Measurements from ENCODE around the gene CCDC47. TPM values are rescaled to one million over a fixed set of nuclear protein-coding genes. Genes with fewer than 3 reads are reported as not detected.

Gene CCDC47
- total RNA-seq, result 100 to 1,000 TPM in 1 of 2 donors, 10 to 100 TPM in 1; 72.6 to 102 TPM

GRCh38 chr17:63773272-63774140 is at the start of gene CCDC47:
CCDC47 (minus strand) TSS chr17:63773597; CDS start chr17:63766175, 7,422 bp downstream.
- H3K4me3 Mint-ChIP-seq, result peak within 1 kb of the TSS; percentile 92
- H3K36me3 Mint-ChIP-seq, result peaks cover 13% of the 10 kb centered on the region
- H3K27ac Mint-ChIP-seq, result peak within 1 kb of the TSS; percentile 98 to 99
- no peaks in the 10 kb centered on the region for H3K27me3 Mint-ChIP-seq
- no peaks in the 10 kb centered on the region for H3K9me3 Mint-ChIP-seq
- DNase-seq (ENCODE audit: low spot score), result peak; percentile 98
- H3K4me1 Mint-ChIP-seq (ENCODE audit: low read depth in 2 of 2), result peaks cover 36 to 38% of the 10 kb centered on the region in 2 donors
- ATAC-seq, result peak; percentile 92 to 93

GRCh38 chr17:63822537-63822936 is 49.1 kb upstream of the CCDC47 start:
- Mint-ChIP-seq H3K36me3 (peaks cover 47% of the 10 kb centered on the region), H3K27me3 (no peaks in the 10 kb centered on the region), H3K9me3 (no peaks in the 10 kb centered on the region), H3K4me1 (ENCODE audit: low read depth in 2 of 2) (peaks cover 40 to 43% of the 10 kb centered on the region in 2 donors), H3K27ac (peak overlapping the region; percentile 70 to 92), H3K4me3 (no peak overlapping the region)
- no peak for ATAC-seq
- DNase-seq (ENCODE audit: low spot score), result no peak

GRCh38 chr17:63821804-63822203 is 48.4 kb upstream of the CCDC47 start:
- no peaks in the 10 kb centered on the region for H3K27me3 Mint-ChIP-seq
- DNase-seq (ENCODE audit: low spot score) (no peak), ATAC-seq (no peak)
- H3K9me3 Mint-ChIP-seq, result no peaks in the 10 kb centered on the region
- H3K4me3 Mint-ChIP-seq, result peak overlapping the region; percentile 40
- H3K36me3 Mint-ChIP-seq, result peaks cover 49% of the 10 kb centered on the region
- peak overlapping the region; percentile 70 to 92 for H3K27ac Mint-ChIP-seq
- peaks cover 40 to 43% of the 10 kb centered on the region in 2 donors for H3K4me1 Mint-ChIP-seq (ENCODE audit: low read depth in 2 of 2)

GRCh38 chr17:63820963-63821561 is 47.7 kb upstream of the CCDC47 start:
- H3K4me1 Mint-ChIP-seq (ENCODE audit: low read depth in 2 of 2), result peaks cover 36 to 38% of the 10 kb centered on the region in 2 donors
- peaks cover 49% of the 10 kb centered on the region for H3K36me3 Mint-ChIP-seq
- peak overlapping the region; percentile 70 to 92 for H3K27ac Mint-ChIP-seq
- H3K4me3 Mint-ChIP-seq, result no peak overlapping the region
- ATAC-seq (no peak), DNase-seq (ENCODE audit: low spot score) (no peak)
- H3K27me3 Mint-ChIP-seq, result no peaks in the 10 kb centered on the region
- H3K9me3 Mint-ChIP-seq, result no peaks in the 10 kb centered on the region

GRCh38 chr17:63819585-63820537 is 46.5 kb upstream of the CCDC47 start:
- H3K27me3 Mint-ChIP-seq, result no peaks in the 10 kb centered on the region
- no peak overlapping the region for H3K4me3 Mint-ChIP-seq
- peak overlapping the region; percentile 70 to 92 for H3K27ac Mint-ChIP-seq
- no peaks in the 10 kb centered on the region for H3K9me3 Mint-ChIP-seq
- ATAC-seq (peak; percentile 22 to 48), DNase-seq (ENCODE audit: low spot score) (no peak)
- peaks cover 49% of the 10 kb centered on the region for H3K36me3 Mint-ChIP-seq
- peaks cover 28 to 32% of the 10 kb centered on the region in 2 donors for H3K4me1 Mint-ChIP-seq (ENCODE audit: low read depth in 2 of 2)

GRCh38 chr17:63819131-63819530 is 45.7 kb upstream of the CCDC47 start:
- peak overlapping the region; percentile 70 to 76 for H3K27ac Mint-ChIP-seq

GRCh38 chr17:63817736-63818385 is 44.5 kb upstream of the CCDC47 start:
- no peak overlapping the region for H3K4me3 Mint-ChIP-seq
- ATAC-seq (no peak), DNase-seq (ENCODE audit: low spot score) (no peak)
- peak overlapping the region; percentile 70 to 76 for H3K27ac Mint-ChIP-seq
- no peaks in the 10 kb centered on the region for H3K9me3 Mint-ChIP-seq
- no peaks in the 10 kb centered on the region for H3K27me3 Mint-ChIP-seq
- H3K36me3 Mint-ChIP-seq, result peaks cover 40% of the 10 kb centered on the region
- H3K4me1 Mint-ChIP-seq (ENCODE audit: low read depth in 2 of 2), result peaks cover 14 to 17% of the 10 kb centered on the region in 2 donors

More at GRCh38 chr17:63819131-63819530, 45.7 kb upstream of the CCDC47 start:
- Mint-ChIP-seq H3K4me3 (no peak overlapping the region), H3K9me3 (no peaks in the 10 kb centered on the region), H3K36me3 (peaks cover 44% of the 10 kb centered on the region), H3K27me3 (no peaks in the 10 kb centered on the region), H3K4me1 (ENCODE audit: low read depth in 2 of 2) (peaks cover 22 to 26% of the 10 kb centered on the region in 2 donors)
- DNase-seq (ENCODE audit: low spot score) (no peak), ATAC-seq (no peak)

GRCh38 chr17:63816669-63817068 is 43.3 kb upstream of the CCDC47 start:
- H3K4me1 Mint-ChIP-seq (ENCODE audit: low read depth in 2 of 2), result peaks cover 11% of the 10 kb centered on the region in 2 donors
- H3K9me3 Mint-ChIP-seq, result no peaks in the 10 kb centered on the region
- H3K4me3 Mint-ChIP-seq, result no peak overlapping the region
- H3K36me3 Mint-ChIP-seq, result peaks cover 38% of the 10 kb centered on the region
- no peak overlapping the region for H3K27ac Mint-ChIP-seq
- H3K27me3 Mint-ChIP-seq, result no peaks in the 10 kb centered on the region
- DNase-seq (ENCODE audit: low spot score) (no peak), ATAC-seq (no peak)

GRCh38 chr17:63816123-63816522 is 42.7 kb upstream of the CCDC47 start:
- no peak for DNase-seq (ENCODE audit: low spot score)
- Mint-ChIP-seq H3K27ac (peak overlapping the region in 1 of 2 donors; percentile 47), H3K36me3 (peaks cover 37% of the 10 kb centered on the region), H3K27me3 (no peaks in the 10 kb centered on the region), H3K9me3 (no peaks in the 10 kb centered on the region), H3K4me3 (no peak overlapping the region), H3K4me1 (ENCODE audit: low read depth in 2 of 2) (peaks cover 6 to 8% of the 10 kb centered on the region in 2 donors)
- no peak for ATAC-seq

GRCh38 chr17:63809970-63810369 is 36.6 kb upstream of the CCDC47 start:
- Mint-ChIP-seq H3K27me3 (no peaks in the 10 kb centered on the region), H3K27ac (no peak overlapping the region)

GRCh38 chr17:63805591-63805990 is 32.2 kb upstream of the CCDC47 start:
- H3K27me3 Mint-ChIP-seq, result no peaks in the 10 kb centered on the region
- H3K4me3 Mint-ChIP-seq, result no peak overlapping the region
- H3K9me3 Mint-ChIP-seq, result no peaks in the 10 kb centered on the region
- ATAC-seq, result no peak
- no peaks in the 10 kb centered on the region for H3K4me1 Mint-ChIP-seq (ENCODE audit: low read depth in 2 of 2)
- peak overlapping the region in 1 of 2 donors; percentile 72 for H3K27ac Mint-ChIP-seq
- DNase-seq (ENCODE audit: low spot score), result no peak
- H3K36me3 Mint-ChIP-seq, result peaks cover 42% of the 10 kb centered on the region

More at GRCh38 chr17:63809970-63810369, 36.6 kb upstream of the CCDC47 start:
- H3K9me3 Mint-ChIP-seq, result no peaks in the 10 kb centered on the region
- H3K36me3 Mint-ChIP-seq, result peaks cover 49% of the 10 kb centered on the region
- DNase-seq (ENCODE audit: low spot score) (no peak), ATAC-seq (no peak)
- no peaks in the 10 kb centered on the region for H3K4me1 Mint-ChIP-seq (ENCODE audit: low read depth in 2 of 2)
- H3K4me3 Mint-ChIP-seq, result no peak overlapping the region

- Mint-ChIP-seq H3K36me3 (peaks cover 47% of the 10 kb centered on the region), H3K4me3 (no peak overlapping the region), H3K27ac (no peak overlapping the region), H3K9me3 (no peaks in the 10 kb centered on the region), H3K27me3 (no peaks in the 10 kb centered on the region), H3K4me1 (ENCODE audit: low read depth in 2 of 2) (no peaks in the 10 kb centered on the region)
- ATAC-seq (no peak), DNase-seq (ENCODE audit: low spot score) (no peak)
Observed at GRCh38 chr17:63804328-63804727, 30.9 kb upstream of the CCDC47 start.

- ATAC-seq (no peak), DNase-seq (ENCODE audit: low spot score) (no peak)
- Mint-ChIP-seq H3K4me3 (no peak overlapping the region), H3K27me3 (no peaks in the 10 kb centered on the region), H3K36me3 (peaks cover 41% of the 10 kb centered on the region), H3K9me3 (no peaks in the 10 kb centered on the region), H3K4me1 (ENCODE audit: low read depth in 2 of 2) (no peaks in the 10 kb centered on the region), H3K27ac (no peak overlapping the region)
Observed at GRCh38 chr17:63800783-63801182, 27.4 kb upstream of the CCDC47 start.

Measured in natural killer cell treated with Interleukin-12 subunit alpha and Interleukin-12 subunit beta and Interleukin-15 and Interleukin-18, amount 100 ng/mL, for 72 hours (primary cell).